K562 (cell line): ENCODE measurements around the gene GABPB2. TPM values are rescaled to one million over a fixed set of nuclear protein-coding genes. Genes with fewer than 3 reads are reported as not detected.

ENCODE experiments used
- ETS2 ChIP-seq: IDR thresholded peaks from 2 replicates; pipeline ENCODE4 v1.6.1; 2016; ENCODE audit warnings: borderline replicate concordance, missing genetic modification characterization, mild to moderate bottlenecking, moderate library complexity, missing compliant biosample characterization; ENCODE audit not compliant: poor library complexity, severe bottlenecking
- HOXB6 ChIP-seq: fragments of 250-450 bp; sonication (Bioruptor Pico); IDR thresholded peaks from 2 replicates; pipeline ENCODE4 v1.5.1; 2022; ENCODE audit warnings: mild to moderate bottlenecking, borderline replicate concordance
- MGA ChIP-seq: fragments of 450-650 bp; IDR thresholded peaks from 2 replicates; pipeline ENCODE4 v1.6.1; 2016; ENCODE audit warnings: mild to moderate bottlenecking, moderate library complexity
- NKRF ChIP-seq: fragments of 450-650 bp; IDR thresholded peaks from 2 replicates; pipeline ENCODE4 v1.6.1; 2016; ENCODE audit warnings: borderline replicate concordance
- SMARCA4 ChIP-seq: fragments of 450-650 bp; IDR thresholded peaks from 2 replicates; pipeline ENCODE4 v1.6.1; 2016
- TAF1 ChIP-seq: IDR thresholded peaks from 2 replicates; pipeline ENCODE4 v1.6.1; 2011; ENCODE audit warnings: mild to moderate bottlenecking, low read length, moderate library complexity; ENCODE audit not compliant: insufficient read depth, control insufficient read depth, severe bottlenecking; ENCODE audit errors: extremely low read depth
- ZFX ChIP-seq: sonication (generic); formaldehyde crosslinking; IDR thresholded peaks from 2 replicates; pipeline ENCODE4 v1.8.0; 2022; ENCODE audit warnings: mild to moderate bottlenecking, missing genetic modification reagents, moderate library complexity
- ZNF398 ChIP-seq: fragments of 250-450 bp; sonication (Bioruptor Pico); IDR thresholded peaks from 2 replicates; pipeline ENCODE4 v1.8.0; 2021; ENCODE audit warnings: moderate library complexity, mild to moderate bottlenecking, inconsistent platforms
- polyA plus RNA-seq, 8 experiments: library from polyadenylated mRNA; depleted of rRNA in 4 of 8; stranded (reverse) in 5 of 8; unstranded in 3 of 8; fragments of >200 nt; fragmentation: Nextera tagmentation in 2 of 8; fragmentation: Illumina TruSeq in 1 of 8; extraction: Ambion mirVana in 2 of 8; extraction: Trizol in 1 of 8; gene quantifications; 2 replicates each; pipeline versions ENCODE4 v1.2.1 to v1.2.3, GENCODE V29; 2011 to 2014; ENCODE audit warnings: inconsistent platforms in 1 of 8, missing spikeins in 1 of 8
- total RNA-seq, 7 experiments: library from RNA; depleted of rRNA in 6 of 7; stranded (reverse); fragments of >200 nt in 6 of 7; fragmentation: Illumina TruSeq in 2 of 7; extraction: Trizol in 2 of 7; gene quantifications; 2 replicates each; pipeline versions ENCODE4 v1.2.1 to v1.2.3, GENCODE V29; 2011 to 2021; ENCODE audit warnings: low replicate concordance in 1 of 7

The GABPB2 gene
- total and polyA plus RNA-seq, 9 of the 15 experiments (the other 6 are each of a cell fraction or from before 2014, with no cell fraction given): 2.2 to 13.3 (median 6.1) TPM

GRCh38 chr1:151070474-151071276 lies at the start of gene GABPB2 (continued):
- TF ChIP-seq MGA (peak; percentile 71), HOXB6 (no peak), ETS2 (no peak), TAF1 (peak; percentile 77), ZNF398 (CRISPR knock-in tag) (no peak), SMARCA4 (peak; percentile 72; the same call in 1 of the 2 replicates), ZFX (CRISPR knock-in tag) (peak; percentile 54), NKRF (peak; percentile 79)
